H1 (cell line): ENCODE measurements around the gene ADGRA3.

Experiments
- CBX8 ChIP-seq: fragments of 300-800, 300-1000 bp; sonication (generic); IDR thresholded peaks from 2 replicates; pipeline ENCODE4 v1.7.1; 2016; ENCODE audit warnings: low read depth, low read length, borderline replicate concordance
- CHD1 ChIP-seq: IDR thresholded peaks from 2 replicates; pipeline ENCODE4 v1.6.1; 2012; ENCODE audit warnings: low read depth, low read length, improper control_type of control experiment
- EP300 ChIP-seq, 2 experiments: IDR thresholded peaks; 1 replicate in 1 of 2; 2 replicates in 1 of 2; pipeline ENCODE4 v1.6.1; 2011 to 2012; ENCODE audit warnings: low read depth in 2 of 2, low read length in 2 of 2, mild to moderate bottlenecking in 2 of 2, borderline replicate concordance in 1 of 2, inconsistent platforms in 1 of 2, moderate library complexity in 1 of 2
- EZH2 ChIP-seq: fragments of 200-600 bp; sonication (generic); IDR thresholded peaks from 2 replicates; pipeline ENCODE4 v1.7.1; 2012; ENCODE audit warnings: low read depth, mild to moderate bottlenecking, moderate library complexity, low read length, inconsistent platforms; ENCODE audit not compliant: severe bottlenecking
- GABPA ChIP-seq: IDR thresholded peaks from 2 replicates; pipeline ENCODE4 v1.6.1; 2011; ENCODE audit warnings: mild to moderate bottlenecking, low read length, moderate library complexity, borderline replicate concordance; ENCODE audit not compliant: insufficient read depth
- NRF1 ChIP-seq: IDR thresholded peaks from 2 replicates; pipeline ENCODE4 v1.6.1; 2011; ENCODE audit warnings: mild to moderate bottlenecking, low read depth, low read length, improper control_type of control experiment
- POLR2A ChIP-seq, 2 experiments: IDR thresholded peaks; 1 replicate in 1 of 2; 2 replicates in 1 of 2; pipeline ENCODE4 v1.6.1; 2011; ENCODE audit warnings: low read depth in 2 of 2, low read length in 2 of 2, mild to moderate bottlenecking in 2 of 2; ENCODE audit errors: control extremely low read depth in 1 of 2
- POLR2AphosphoS5 ChIP-seq: IDR thresholded peaks from 2 replicates; pipeline ENCODE4 v1.6.1; 2011; ENCODE audit warnings: low read depth, low read length
- SUZ12 ChIP-seq: fragments of 200-600 bp; sonication (generic); IDR thresholded peaks from 2 replicates; pipeline ENCODE4 v1.6.1; 2012; ENCODE audit warnings: mild to moderate bottlenecking, inconsistent platforms, low read length, moderate library complexity, mixed read lengths
- TAF1 ChIP-seq: IDR thresholded peaks from 2 replicates; pipeline ENCODE4 v1.6.1; 2011; ENCODE audit warnings: mild to moderate bottlenecking, low read depth, low read length
- TAF7 ChIP-seq: optimal IDR thresholded peaks from 2 replicates; pipeline ENCODE3; 2011; ENCODE audit warnings: low read depth, mild to moderate bottlenecking, inconsistent platforms, low read length, moderate library complexity, borderline replicate concordance
- TF ChIP-seq, protein P1 (sequence below), 3 experiments: IDR thresholded peaks; 1 replicate in 2 of 3; 2 replicates in 1 of 3; pipeline versions ENCODE4 v1.5.1 to v1.6.1; 2011; ENCODE audit warnings: low read length in 3 of 3, mild to moderate bottlenecking in 3 of 3, inconsistent platforms in 2 of 3, low read depth in 1 of 3, moderate library complexity in 1 of 3; ENCODE audit not compliant: insufficient read depth in 1 of 3; ENCODE audit errors: control extremely low read depth in 1 of 3
- TF ChIP-seq, protein P2 (sequence below): IDR thresholded peaks from 2 replicates; pipeline ENCODE4 v1.6.1; 2011; ENCODE audit warnings: low read length, improper control_type of control experiment

DNA sequence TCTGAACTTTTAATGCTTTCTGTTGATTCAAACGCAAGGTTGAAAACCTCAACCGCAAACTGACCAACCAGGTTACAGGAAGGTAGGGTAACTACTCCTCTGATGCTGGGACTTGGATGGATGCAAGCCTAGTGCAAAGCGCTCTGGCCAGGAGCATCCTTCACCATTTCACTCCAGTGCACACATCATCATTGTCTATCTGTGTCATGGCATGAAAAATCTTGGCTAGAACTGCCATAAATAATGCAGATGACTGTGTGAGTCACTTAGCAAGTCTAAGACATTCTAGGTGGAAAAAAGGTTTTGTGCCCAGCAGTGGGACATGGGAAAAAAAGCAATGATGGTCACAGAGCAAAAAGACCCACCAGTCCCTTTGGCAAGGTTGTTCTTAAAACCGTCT lies 10.9 kb downstream of the ADGRA3 start:
- TF ChIP-seq, protein P1, sequence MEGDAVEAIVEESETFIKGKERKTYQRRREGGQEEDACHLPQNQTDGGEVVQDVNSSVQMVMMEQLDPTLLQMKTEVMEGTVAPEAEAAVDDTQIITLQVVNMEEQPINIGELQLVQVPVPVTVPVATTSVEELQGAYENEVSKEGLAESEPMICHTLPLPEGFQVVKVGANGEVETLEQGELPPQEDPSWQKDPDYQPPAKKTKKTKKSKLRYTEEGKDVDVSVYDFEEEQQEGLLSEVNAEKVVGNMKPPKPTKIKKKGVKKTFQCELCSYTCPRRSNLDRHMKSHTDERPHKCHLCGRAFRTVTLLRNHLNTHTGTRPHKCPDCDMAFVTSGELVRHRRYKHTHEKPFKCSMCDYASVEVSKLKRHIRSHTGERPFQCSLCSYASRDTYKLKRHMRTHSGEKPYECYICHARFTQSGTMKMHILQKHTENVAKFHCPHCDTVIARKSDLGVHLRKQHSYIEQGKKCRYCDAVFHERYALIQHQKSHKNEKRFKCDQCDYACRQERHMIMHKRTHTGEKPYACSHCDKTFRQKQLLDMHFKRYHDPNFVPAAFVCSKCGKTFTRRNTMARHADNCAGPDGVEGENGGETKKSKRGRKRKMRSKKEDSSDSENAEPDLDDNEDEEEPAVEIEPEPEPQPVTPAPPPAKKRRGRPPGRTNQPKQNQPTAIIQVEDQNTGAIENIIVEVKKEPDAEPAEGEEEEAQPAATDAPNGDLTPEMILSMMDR (IDR thresholded peaks at IDR 0.05; ENCODE audit: control extremely low read depth in 1 of 3, insufficient read depth in 1 of 3, low read depth in 1 of 3, low read length in 3 of 3), result no peak
- TF ChIP-seq CHD1 (no peak), EP300 (IDR thresholded peaks at IDR 0.05; ENCODE audit: borderline replicate concordance in 1 of 2, low read depth in 2 of 2, low read length in 2 of 2) (no peak), EZH2 (no peak), TAF1 (no peak), NRF1 (no peak), TAF7 (no peak), POLR2AphosphoS5 (no peak), POLR2A (IDR thresholded peaks at IDR 0.05; ENCODE audit: control extremely low read depth in 1 of 2, low read depth in 2 of 2, low read length in 2 of 2) (no peak), SUZ12 (no peak), GABPA (no peak), CBX8 (no peak)
- TF ChIP-seq, protein P2, sequence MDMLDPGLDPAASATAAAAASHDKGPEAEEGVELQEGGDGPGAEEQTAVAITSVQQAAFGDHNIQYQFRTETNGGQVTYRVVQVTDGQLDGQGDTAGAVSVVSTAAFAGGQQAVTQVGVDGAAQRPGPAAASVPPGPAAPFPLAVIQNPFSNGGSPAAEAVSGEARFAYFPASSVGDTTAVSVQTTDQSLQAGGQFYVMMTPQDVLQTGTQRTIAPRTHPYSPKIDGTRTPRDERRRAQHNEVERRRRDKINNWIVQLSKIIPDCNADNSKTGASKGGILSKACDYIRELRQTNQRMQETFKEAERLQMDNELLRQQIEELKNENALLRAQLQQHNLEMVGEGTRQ, result no peak
